ENCODE measurements around the gene SIGLEC12.
"Not testable (repeated sequence)": the region's sequence is repeated elsewhere in the genome, so short reads cannot be mapped to it uniquely, and the experiment has no call there.

Gene SIGLEC12

GRCh38 chr19:51458051-51458645 is 43.5 kb downstream of the SIGLEC12 start, which contains the start of gene SIGLEC8:
Gene SIGLEC8 (minus strand): TSS chr19:51458454. CDS start chr19:51458387, 67 bp downstream.
- no peak for DNase-seq (ENCODE audit: low read depth in 2 of 2)

- no peak for DNase-seq (ENCODE audit: low read depth in 2 of 2)
Measured at GRCh38 chr19:51457351-51458013, 44.1 kb downstream of the SIGLEC12 start.

- no peak for DNase-seq (ENCODE audit: low read depth in 2 of 2)
Measured at GRCh38 chr19:51456541-51457290, 44.9 kb downstream of the SIGLEC12 start.

GRCh38 chr19:51450730-51451307 is 50.8 kb downstream of the SIGLEC12 start:
- no peak for DNase-seq (ENCODE audit: low read depth in 2 of 2)

GRCh38 chr19:51448411-51449016 is 53.1 kb downstream of the SIGLEC12 start:
- DNase-seq (ENCODE audit: low read depth in 2 of 2), result no peak

- no peak for DNase-seq (ENCODE audit: low read depth in 2 of 2)
Measured at GRCh38 chr19:51448011-51448410, 53.6 kb downstream of the SIGLEC12 start.

GRCh38 chr19:51447510-51447909 is 54.1 kb downstream of the SIGLEC12 start:
- DNase-seq (ENCODE audit: low read depth in 2 of 2), result not testable (repeated sequence)

GRCh38 chr19:51441410-51442390 is 59.9 kb downstream of the SIGLEC12 start:
- peak; percentile 70 to 75 for DNase-seq (ENCODE audit: low read depth in 2 of 2)
